Measurements from ENCODE around the gene MMP28.

Gene MMP28

GRCh38 chr17:35797370-35797769 lies 1.9 kb upstream of the MMP28 start:
- no peak for DNase-seq

GRCh38 chr17:35796942-35797341 lies 1.5 kb upstream of the MMP28 start:
- DNase-seq, result no peak

- no peak for DNase-seq
Measured at GRCh38 chr17:35795871-35796265, 427 bp upstream of the MMP28 start.

- no peak for DNase-seq
Measured at GRCh38 chr17:35793257-35793656, 2.2 kb downstream of the MMP28 start.

GRCh38 chr17:35791681-35792350 lies 3.6 kb downstream of the MMP28 start:
- no peak for DNase-seq

GRCh38 chr17:35790841-35791240 lies 4.6 kb downstream of the MMP28 start:
- DNase-seq, result no peak

GRCh38 chr17:35788477-35789368 lies 6.7 kb downstream of the MMP28 start:
- no peak for DNase-seq

- no peak for DNase-seq
Measured at GRCh38 chr17:35786941-35787432, 8.5 kb downstream of the MMP28 start.

GRCh38 chr17:35784895-35785294 lies 10.5 kb downstream of the MMP28 start:
- DNase-seq, result no peak

- DNase-seq, result no peak
Measured at GRCh38 chr17:35780950-35781349, 14.5 kb downstream of the MMP28 start.

GRCh38 chr17:35778641-35779196 lies 16.7 kb downstream of the MMP28 start:
- DNase-seq, result no peak

GRCh38 chr17:35775583-35775982 lies 19.9 kb downstream of the MMP28 start:
- DNase-seq, result no peak

GRCh38 chr17:35775039-35775438 lies 20.4 kb downstream of the MMP28 start:
- DNase-seq, result no peak

GRCh38 chr17:35774499-35774898 lies 20.9 kb downstream of the MMP28 start:
- no peak for DNase-seq

- no peak for DNase-seq
Measured at GRCh38 chr17:35773679-35774425, 21.6 kb downstream of the MMP28 start.

- DNase-seq, result no peak
Measured at GRCh38 chr17:35773129-35773528, 22.3 kb downstream of the MMP28 start.

GRCh38 chr17:35769895-35770486 lies 25.4 kb downstream of the MMP28 start:
- DNase-seq, result no peak

GRCh38 chr17:35768797-35769196 lies 26.6 kb downstream of the MMP28 start:
- no peak for DNase-seq

- no peak for DNase-seq
Measured at GRCh38 chr17:35766903-35767510, 28.4 kb downstream of the MMP28 start.

GRCh38 chr17:35766489-35766877 lies 29.0 kb downstream of the MMP28 start:
- no peak for DNase-seq

GRCh38 chr17:35765756-35766488 lies 29.5 kb downstream of the MMP28 start:
- DNase-seq, result no peak
